ENCODE measurements around the gene OPRM1.

OPRM1 gene

GRCh38 chr6:154202339-154202738, 163.3 kb downstream of the OPRM1 start:
- H3K4me3 ChIP-seq (ENCODE audit: low read depth, low read length): no peak overlapping the region
- DNase-seq (ENCODE audit: low read depth): no peak
- TF ChIP-seq CTCF (conservative IDR thresholded peaks at IDR 0.05; ENCODE audit: low read depth, low read length): no peak

- TF ChIP-seq CTCF (conservative IDR thresholded peaks at IDR 0.05; ENCODE audit: low read depth, low read length): no peak
- no peak overlapping the region for H3K4me3 ChIP-seq (ENCODE audit: low read depth, low read length)
- DNase-seq (ENCODE audit: low read depth): no peak
Observed at GRCh38 chr6:154202958-154203357, 163.9 kb downstream of the OPRM1 start.

GRCh38 chr6:154206141-154206540, 167.1 kb downstream of the OPRM1 start:
- no peak overlapping the region for H3K4me3 ChIP-seq (ENCODE audit: low read depth, low read length)
- no peak for TF ChIP-seq CTCF (conservative IDR thresholded peaks at IDR 0.05; ENCODE audit: low read depth, low read length)
- DNase-seq (ENCODE audit: low read depth): no peak

GRCh38 chr6:154206996-154207395, 168.0 kb downstream of the OPRM1 start:
- TF ChIP-seq CTCF (conservative IDR thresholded peaks at IDR 0.05; ENCODE audit: low read depth, low read length): no peak
- DNase-seq (ENCODE audit: low read depth): no peak
- H3K4me3 ChIP-seq (ENCODE audit: low read depth, low read length): no peak overlapping the region

- no peak for TF ChIP-seq CTCF (conservative IDR thresholded peaks at IDR 0.05; ENCODE audit: low read depth, low read length)
- H3K4me3 ChIP-seq (ENCODE audit: low read depth, low read length): no peak overlapping the region
- DNase-seq (ENCODE audit: low read depth): no peak
Observed at GRCh38 chr6:154209555-154209954, 170.5 kb downstream of the OPRM1 start.

GRCh38 chr6:154210678-154211077, 171.6 kb downstream of the OPRM1 start:
- DNase-seq (ENCODE audit: low read depth): no peak
- TF ChIP-seq CTCF (conservative IDR thresholded peaks at IDR 0.05; ENCODE audit: low read depth, low read length): no peak
- H3K4me3 ChIP-seq (ENCODE audit: low read depth, low read length): no peak overlapping the region

GRCh38 chr6:154213782-154214181, 174.7 kb downstream of the OPRM1 start:
- no peak for DNase-seq (ENCODE audit: low read depth)
- no peak overlapping the region for H3K4me3 ChIP-seq (ENCODE audit: low read depth, low read length)
- TF ChIP-seq CTCF (conservative IDR thresholded peaks at IDR 0.05; ENCODE audit: low read depth, low read length): no peak
